Suprapubic skin (tissue), 4 donors: ENCODE results near the gene FYN.

Experiments
- CTCF ChIP-seq, 2 donors: fragments of 200-600 bp in 1 of 2; fragments of 450-650 bp in 1 of 2; sonication (generic) in 1 of 2; IDR thresholded peaks; one replicate each; pipeline ENCODE4 v1.5.1; 2016 to 2019; ENCODE audit warnings: antibody characterized with exemption in 2 of 2, mild to moderate bottlenecking in 1 of 2, moderate library complexity in 1 of 2
- EP300 ChIP-seq: sonication (generic); formaldehyde crosslinking; IDR thresholded peaks from one replicate; pipeline ENCODE4 v1.6.1; 2017; ENCODE audit warnings: antibody characterized with exemption
- POLR2A ChIP-seq, 2 donors: fragments of 450-650 bp; IDR thresholded peaks; one replicate each; pipeline ENCODE4 v1.6.1; 2017; ENCODE audit warnings: antibody characterized with exemption in 2 of 2, mild to moderate bottlenecking in 2 of 2, moderate library complexity in 2 of 2
- POLR2AphosphoS5 ChIP-seq, 3 donors: sonication (generic); formaldehyde crosslinking; IDR thresholded peaks; one replicate each; pipeline ENCODE4 v1.6.1; 2017; ENCODE audit warnings: antibody characterized with exemption in 3 of 3

GRCh38 chr6:111862741-111863140, 10.5 kb downstream of the FYN start:
- TF ChIP-seq POLR2A (IDR thresholded peaks at IDR 0.05) (no peak), CTCF (IDR thresholded peaks at IDR 0.05) (no peak), POLR2AphosphoS5 (IDR thresholded peaks at IDR 0.05) (no peak), EP300 (no peak)
